ENCODE measurements around the gene SGPL1. TPM values are rescaled to one million over a fixed set of nuclear protein-coding genes. Genes with fewer than 3 reads are reported as not detected.

The SGPL1 gene
- total and polyA plus RNA-seq, 2 experiments from 2014 or later, result 12.0 to 42.7 TPM

DNA sequence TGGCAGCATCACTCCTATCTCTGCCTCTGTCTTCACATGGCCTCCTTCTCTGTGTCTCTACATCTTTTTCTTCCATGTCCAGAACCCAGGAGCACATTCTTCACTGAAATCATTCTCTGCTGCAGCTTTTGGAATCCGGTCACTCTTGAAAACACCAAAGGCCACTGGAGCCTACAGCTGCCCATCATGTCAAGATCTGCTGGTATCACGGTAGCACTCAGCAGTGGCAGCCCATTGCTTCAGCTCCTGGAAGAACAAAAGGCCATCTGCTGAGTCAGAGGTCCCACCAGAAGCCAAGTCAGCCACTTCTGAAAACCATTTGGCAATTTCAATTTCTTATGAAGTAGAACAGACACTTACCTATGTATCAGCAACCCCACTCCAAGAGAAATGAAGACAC is 78.7 kb downstream of the SGPL1 start (continued):
- TF ChIP-seq EZH2 (IDR thresholded peaks at IDR 0.05; ENCODE audit: low read depth, unreplicated experiment) (no peak), NANOG (IDR thresholded peaks at IDR 0.05; ENCODE audit: borderline replicate concordance) (no peak), STAT1 (IDR thresholded peaks at IDR 0.05; ENCODE audit: unreplicated experiment) (no peak), EZH2phosphoT487 (IDR thresholded peaks at IDR 0.05; ENCODE audit: unreplicated experiment) (no peak)

- Mint-ChIP-seq H3K27me3 (ENCODE audit: insufficient read depth, low read depth, poor library complexity) (peaks cover 8% of the 10 kb centered on the region), H3K4me3 (no peak overlapping the region), H3K36me3 (ENCODE audit: low read depth) (no peaks in the 10 kb centered on the region), H3K27ac (no peak overlapping the region), H3K9me3 (peaks cover 7% of the 10 kb centered on the region), H3K4me1 (peaks cover 21% of the 10 kb centered on the region)
- Histone ChIP-seq H3K27me3 (ENCODE audit: insufficient read depth) (no peaks in the 10 kb centered on the region), H3F3A (replicated peaks; ENCODE audit: low read depth) (no peaks in the 10 kb centered on the region), H3K27ac (ENCODE audit: low read depth) (no peak overlapping the region), H4K20me1 (replicated peaks; ENCODE audit: insufficient read depth) (no peaks in the 10 kb centered on the region), H3K9me2 (ENCODE audit: insufficient read depth) (no peaks in the 10 kb centered on the region), H3K4me2 (no peak overlapping the region), H3K36me3 (ENCODE audit: insufficient read depth) (no peaks in the 10 kb centered on the region), H2AFZ (no peak overlapping the region), H3K4me1 (ENCODE audit: insufficient read depth) (peaks cover 16% of the 10 kb centered on the region), H3K79me2 (replicated peaks; ENCODE audit: insufficient read depth) (no peaks in the 10 kb centered on the region), H3K4me3 (no peak overlapping the region)
- DNase-seq (ENCODE audit: low spot score) (no peak), ATAC-seq (no peak)
- TF ChIP-seq CREB1 (CRISPR knock-in tag; IDR thresholded peaks at IDR 0.05; ENCODE audit: low read depth), result no peak
- TF ChIP-seq STAT1 (IDR thresholded peaks at IDR 0.05; ENCODE audit: unreplicated experiment), result no peak
- TF ChIP-seq, protein P1, sequence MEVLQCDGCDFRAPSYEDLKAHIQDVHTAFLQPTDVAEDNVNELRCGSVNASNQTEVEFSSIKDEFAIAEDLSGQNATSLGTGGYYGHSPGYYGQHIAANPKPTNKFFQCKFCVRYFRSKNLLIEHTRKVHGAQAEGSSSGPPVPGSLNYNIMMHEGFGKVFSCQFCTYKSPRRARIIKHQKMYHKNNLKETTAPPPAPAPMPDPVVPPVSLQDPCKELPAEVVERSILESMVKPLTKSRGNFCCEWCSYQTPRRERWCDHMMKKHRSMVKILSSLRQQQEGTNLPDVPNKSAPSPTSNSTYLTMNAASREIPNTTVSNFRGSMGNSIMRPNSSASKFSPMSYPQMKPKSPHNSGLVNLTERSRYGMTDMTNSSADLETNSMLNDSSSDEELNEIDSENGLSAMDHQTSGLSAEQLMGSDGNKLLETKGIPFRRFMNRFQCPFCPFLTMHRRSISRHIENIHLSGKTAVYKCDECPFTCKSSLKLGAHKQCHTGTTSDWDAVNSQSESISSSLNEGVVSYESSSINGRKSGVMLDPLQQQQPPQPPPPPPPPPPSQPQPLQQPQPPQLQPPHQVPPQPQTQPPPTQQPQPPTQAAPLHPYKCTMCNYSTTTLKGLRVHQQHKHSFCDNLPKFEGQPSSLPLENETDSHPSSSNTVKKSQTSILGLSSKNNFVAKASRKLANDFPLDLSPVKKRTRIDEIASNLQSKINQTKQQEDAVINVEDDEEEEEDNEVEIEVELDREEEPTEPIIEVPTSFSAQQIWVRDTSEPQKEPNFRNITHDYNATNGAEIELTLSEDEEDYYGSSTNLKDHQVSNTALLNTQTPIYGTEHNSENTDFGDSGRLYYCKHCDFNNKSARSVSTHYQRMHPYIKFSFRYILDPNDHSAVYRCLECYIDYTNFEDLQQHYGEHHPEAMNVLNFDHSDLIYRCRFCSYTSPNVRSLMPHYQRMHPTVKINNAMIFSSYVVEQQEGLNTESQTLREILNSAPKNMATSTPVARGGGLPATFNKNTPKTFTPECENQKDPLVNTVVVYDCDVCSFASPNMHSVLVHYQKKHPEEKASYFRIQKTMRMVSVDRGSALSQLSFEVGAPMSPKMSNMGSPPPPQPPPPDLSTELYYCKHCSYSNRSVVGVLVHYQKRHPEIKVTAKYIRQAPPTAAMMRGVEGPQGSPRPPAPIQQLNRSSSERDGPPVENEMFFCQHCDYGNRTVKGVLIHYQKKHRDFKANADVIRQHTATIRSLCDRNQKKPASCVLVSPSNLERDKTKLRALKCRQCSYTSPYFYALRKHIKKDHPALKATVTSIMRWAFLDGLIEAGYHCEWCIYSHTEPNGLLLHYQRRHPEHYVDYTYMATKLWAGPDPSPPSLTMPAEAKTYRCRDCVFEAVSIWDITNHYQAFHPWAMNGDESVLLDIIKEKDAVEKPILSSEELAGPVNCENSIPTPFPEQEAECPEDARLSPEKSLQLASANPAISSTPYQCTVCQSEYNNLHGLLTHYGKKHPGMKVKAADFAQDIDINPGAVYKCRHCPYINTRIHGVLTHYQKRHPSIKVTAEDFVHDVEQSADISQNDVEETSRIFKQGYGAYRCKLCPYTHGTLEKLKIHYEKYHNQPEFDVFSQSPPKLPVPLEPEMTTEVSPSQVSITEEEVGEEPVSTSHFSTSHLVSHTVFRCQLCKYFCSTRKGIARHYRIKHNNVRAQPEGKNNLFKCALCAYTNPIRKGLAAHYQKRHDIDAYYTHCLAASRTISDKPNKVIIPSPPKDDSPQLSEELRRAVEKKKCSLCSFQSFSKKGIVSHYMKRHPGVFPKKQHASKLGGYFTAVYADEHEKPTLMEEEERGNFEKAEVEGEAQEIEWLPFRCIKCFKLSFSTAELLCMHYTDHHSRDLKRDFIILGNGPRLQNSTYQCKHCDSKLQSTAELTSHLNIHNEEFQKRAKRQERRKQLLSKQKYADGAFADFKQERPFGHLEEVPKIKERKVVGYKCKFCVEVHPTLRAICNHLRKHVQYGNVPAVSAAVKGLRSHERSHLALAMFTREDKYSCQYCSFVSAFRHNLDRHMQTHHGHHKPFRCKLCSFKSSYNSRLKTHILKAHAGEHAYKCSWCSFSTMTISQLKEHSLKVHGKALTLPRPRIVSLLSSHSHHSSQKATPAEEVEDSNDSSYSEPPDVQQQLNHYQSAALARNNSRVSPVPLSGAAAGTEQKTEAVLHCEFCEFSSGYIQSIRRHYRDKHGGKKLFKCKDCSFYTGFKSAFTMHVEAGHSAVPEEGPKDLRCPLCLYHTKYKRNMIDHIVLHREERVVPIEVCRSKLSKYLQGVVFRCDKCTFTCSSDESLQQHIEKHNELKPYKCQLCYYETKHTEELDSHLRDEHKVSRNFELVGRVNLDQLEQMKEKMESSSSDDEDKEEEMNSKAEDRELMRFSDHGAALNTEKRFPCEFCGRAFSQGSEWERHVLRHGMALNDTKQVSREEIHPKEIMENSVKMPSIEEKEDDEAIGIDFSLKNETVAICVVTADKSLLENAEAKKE (CRISPR knock-in tag; IDR thresholded peaks at IDR 0.05), result no peak
- TF ChIP-seq ETS1 (IDR thresholded peaks at IDR 0.05), result no peak
- no peak for TF ChIP-seq EZH2 (IDR thresholded peaks at IDR 0.05; ENCODE audit: low read depth, unreplicated experiment)
- no peak for TF ChIP-seq REST (IDR thresholded peaks at IDR 0.05; ENCODE audit: unreplicated experiment)
- no peak for TF ChIP-seq JUNB (IDR thresholded peaks at IDR 0.05; ENCODE audit: unreplicated experiment)
- no peak for TF ChIP-seq EZH2phosphoT487 (IDR thresholded peaks at IDR 0.05; ENCODE audit: unreplicated experiment)
- no peak for TF ChIP-seq ZNF114 (CRISPR knock-in tag; IDR thresholded peaks at IDR 0.05)
- TF ChIP-seq POLR2AphosphoS5 (IDR thresholded peaks at IDR 0.05; ENCODE audit: low read depth), result no peak
- TF ChIP-seq ZNF331 (CRISPR knock-in tag; IDR thresholded peaks at IDR 0.05; ENCODE audit: low read depth), result no peak
These were observed 80.8 kb downstream of the SGPL1 start for GRCh38 chr10:70896551-70896950.

Data from GM23338 (cell line).